ENCODE data around the gene FUT7. TPM values are rescaled to one million over a fixed set of nuclear protein-coding genes. Genes with fewer than 3 reads are reported as not detected.

FUT7 gene
- total RNA-seq, 1 experiment from 2014 or later: not detected

GRCh38 chr9:137037035-137037434 lies 5.1 kb upstream of the FUT7 start:
- no peak overlapping the region for H3T11ph ChIP-seq (ENCODE audit: low read length)
- no peak overlapping the region for H3K4me3 Mint-ChIP-seq
- no peaks in the 10 kb centered on the region for H3K23me2 ChIP-seq (ENCODE audit: insufficient read length, low read depth, low read length, poor library complexity, severe bottlenecking)
- no peaks in the 10 kb centered on the region for H3K9me3 Mint-ChIP-seq
- no CpG with 5 or more reads among the region's 13 CpGs for WGBS (ENCODE audit: extremely low coverage, insufficient read length, low lambda C conversion rate)
- no peak overlapping the region for H3K4me2 ChIP-seq (ENCODE audit: insufficient read depth, insufficient read length, low read length)
- H3K4ac ChIP-seq (ENCODE audit: low read depth, low read length): no peak overlapping the region
- H3K27ac ChIP-seq (ENCODE audit: insufficient read length, low read depth, low read length): no peak overlapping the region
- no peak overlapping the region for H4K8ac ChIP-seq (replicated peaks; ENCODE audit: insufficient read length, low read depth, low read length)
- H2BK20ac ChIP-seq (ENCODE audit: low read depth, low read length, poor library complexity, severe bottlenecking): no peak overlapping the region
- DNase-seq: no peak
- no peak overlapping the region for H2BK12ac ChIP-seq (ENCODE audit: insufficient read length, low read depth, low read length)
- no peak overlapping the region for H3K9ac ChIP-seq (ENCODE audit: extremely low read depth, insufficient read length, low read length)
- H3K27me3 ChIP-seq (ENCODE audit: insufficient read depth, low read length): no peaks in the 10 kb centered on the region
- H3K14ac ChIP-seq (ENCODE audit: insufficient read depth, low read length): no peak overlapping the region
- H3K56ac ChIP-seq (ENCODE audit: insufficient read length, low read depth, low read length): no peak overlapping the region
- H3K27ac Mint-ChIP-seq: no peak overlapping the region
- H3K36me3 Mint-ChIP-seq (ENCODE audit: insufficient read depth in 1 of 3, low read depth in 3 of 3): peaks cover 0 to 14% (median 5%) of the 10 kb centered on the region in 3 experiments; a peak in 5 of 7 replicates
- H2AK5ac ChIP-seq (ENCODE audit: insufficient read length, low read length): no peak overlapping the region
- no peaks in the 10 kb centered on the region for H3K79me2 ChIP-seq (ENCODE audit: insufficient read depth, low read length)
- H4K20me1 ChIP-seq (ENCODE audit: control insufficient read depth, insufficient read depth, insufficient read length): no peaks in the 10 kb centered on the region
- H3K27me3 Mint-ChIP-seq (ENCODE audit: low read depth): peaks cover 17% of the 10 kb centered on the region
- no peak overlapping the region for H4K91ac ChIP-seq (ENCODE audit: insufficient read length, low read depth, low read length)
- H4K5ac ChIP-seq (ENCODE audit: insufficient read length, low read depth, low read length): no peak overlapping the region
- H2AFZ ChIP-seq (ENCODE audit: low read length): no peak overlapping the region
- TF ChIP-seq, protein P1, sequence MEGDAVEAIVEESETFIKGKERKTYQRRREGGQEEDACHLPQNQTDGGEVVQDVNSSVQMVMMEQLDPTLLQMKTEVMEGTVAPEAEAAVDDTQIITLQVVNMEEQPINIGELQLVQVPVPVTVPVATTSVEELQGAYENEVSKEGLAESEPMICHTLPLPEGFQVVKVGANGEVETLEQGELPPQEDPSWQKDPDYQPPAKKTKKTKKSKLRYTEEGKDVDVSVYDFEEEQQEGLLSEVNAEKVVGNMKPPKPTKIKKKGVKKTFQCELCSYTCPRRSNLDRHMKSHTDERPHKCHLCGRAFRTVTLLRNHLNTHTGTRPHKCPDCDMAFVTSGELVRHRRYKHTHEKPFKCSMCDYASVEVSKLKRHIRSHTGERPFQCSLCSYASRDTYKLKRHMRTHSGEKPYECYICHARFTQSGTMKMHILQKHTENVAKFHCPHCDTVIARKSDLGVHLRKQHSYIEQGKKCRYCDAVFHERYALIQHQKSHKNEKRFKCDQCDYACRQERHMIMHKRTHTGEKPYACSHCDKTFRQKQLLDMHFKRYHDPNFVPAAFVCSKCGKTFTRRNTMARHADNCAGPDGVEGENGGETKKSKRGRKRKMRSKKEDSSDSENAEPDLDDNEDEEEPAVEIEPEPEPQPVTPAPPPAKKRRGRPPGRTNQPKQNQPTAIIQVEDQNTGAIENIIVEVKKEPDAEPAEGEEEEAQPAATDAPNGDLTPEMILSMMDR (conservative IDR thresholded peaks at IDR 0.05): no peak
- H3K18ac ChIP-seq (ENCODE audit: insufficient read length, low read depth, low read length): no peak overlapping the region
- H2BK120ac ChIP-seq (ENCODE audit: low read depth, low read length, poor library complexity, severe bottlenecking): no peak overlapping the region
- H3K4me1 Mint-ChIP-seq: no peaks in the 10 kb centered on the region; a peak in 1 of 4 replicates
- H2BK5ac ChIP-seq (ENCODE audit: insufficient read length, low read length): no peak overlapping the region
- no peak overlapping the region for H2BK15ac ChIP-seq (ENCODE audit: low read depth, low read length)
- H3K23ac ChIP-seq (ENCODE audit: insufficient read length, low read depth, low read length): no peak overlapping the region
- H3K4me1 ChIP-seq (ENCODE audit: insufficient read depth, low read length): no peaks in the 10 kb centered on the region
- no peaks in the 10 kb centered on the region for H3K79me1 ChIP-seq (ENCODE audit: insufficient read depth, low read depth, low read length, poor library complexity, severe bottlenecking)
- H3K9me3 ChIP-seq (ENCODE audit: control insufficient read depth, low read depth, low read length): no peaks in the 10 kb centered on the region

Data from H9 (cell line).